Suprapubic skin (tissue), 4 donors: Measurements from ENCODE around the gene TMEM95.

ENCODE experiments used
- CTCF ChIP-seq, 2 donors: fragments of 200-600 bp in 1 of 2; fragments of 450-650 bp in 1 of 2; sonication (generic) in 1 of 2; IDR thresholded peaks; one replicate each; pipeline ENCODE4 v1.5.1; 2016 to 2019; ENCODE audit warnings: antibody characterized with exemption in 2 of 2, mild to moderate bottlenecking in 1 of 2, moderate library complexity in 1 of 2
- EP300 ChIP-seq: sonication (generic); formaldehyde crosslinking; IDR thresholded peaks from one replicate; pipeline ENCODE4 v1.6.1; 2017; ENCODE audit warnings: antibody characterized with exemption
- POLR2A ChIP-seq, 2 donors: fragments of 450-650 bp; IDR thresholded peaks; one replicate each; pipeline ENCODE4 v1.6.1; 2017; ENCODE audit warnings: antibody characterized with exemption in 2 of 2, mild to moderate bottlenecking in 2 of 2, moderate library complexity in 2 of 2
- POLR2AphosphoS5 ChIP-seq, 3 donors: sonication (generic); formaldehyde crosslinking; IDR thresholded peaks; one replicate each; pipeline ENCODE4 v1.6.1; 2017; ENCODE audit warnings: antibody characterized with exemption in 3 of 3

- TF ChIP-seq CTCF (IDR thresholded peaks at IDR 0.05) = no peak
- TF ChIP-seq EP300 = no peak
- TF ChIP-seq POLR2A (IDR thresholded peaks at IDR 0.05) = no peak
- no peak for TF ChIP-seq POLR2AphosphoS5 (IDR thresholded peaks at IDR 0.05)
These were observed 11.7 kb upstream of the TMEM95 start for GRCh38 chr17:7343250-7343649.
